Astrocyte of the cerebellum (primary cell): ENCODE measurements around the gene CACNA1G.

Experiments
- DNase-seq: peaks from one replicate; pipeline ENCODE4 v3.0.0-alpha.2; 2011; ENCODE audit warnings: low read depth
- H3K4me3 ChIP-seq: 2 replicates; pipeline ENCODE4 v1.5.1; 2011; ENCODE audit warnings: mild to moderate bottlenecking, low read depth, low read length, moderate library complexity
- CTCF ChIP-seq: IDR thresholded peaks from 2 replicates; pipeline ENCODE4 v1.5.1; 2012; ENCODE audit warnings: low read length, low read depth, moderate library complexity, mild to moderate bottlenecking; ENCODE audit errors: missing control alignments
- in situ Hi-C: cut with HindIII; loops from 2 replicates; pipeline ENCODE4 v1.10.0; 2017; ENCODE audit warnings: low sequenced_read_pairs

Gene CACNA1G

GRCh38 chr17:50560185-50560824, at the start of gene CACNA1G:
Gene CACNA1G, plus strand, starts transcription at chr17:50560715. Its CDS starts 745 bp downstream, at chr17:50561460.
- TF ChIP-seq CTCF: no peak
- DNase-seq: no peak
- in situ Hi-C loops: loop anchor here (5.0 kb wide), 1 partner anchor 67 kb away; no protein-coding TSS in a partner anchor
- H3K4me3 ChIP-seq: peak within 1 kb of the TSS; percentile 36

DNA sequence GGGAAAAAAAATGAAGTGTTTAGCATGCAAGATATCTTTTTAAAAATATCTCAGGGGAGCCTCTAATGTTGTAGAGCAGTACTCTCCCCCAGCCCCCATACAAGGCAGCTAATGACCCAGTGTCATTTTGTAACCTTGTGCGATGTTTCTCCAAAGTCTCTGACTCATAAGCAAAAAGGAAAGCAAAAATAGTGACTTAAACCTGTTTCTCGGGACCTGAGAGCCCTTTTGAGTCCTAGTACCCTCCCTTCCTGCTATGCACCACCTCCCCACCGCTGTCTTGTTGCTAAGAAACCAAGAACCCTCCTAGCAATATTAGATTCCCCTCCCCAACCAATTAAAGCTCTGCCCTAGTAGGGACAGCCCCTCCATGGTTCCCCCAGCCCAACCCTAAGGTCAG, 49.5 kb upstream of the CACNA1G start:
- no peak overlapping the region for H3K4me3 ChIP-seq
- TF ChIP-seq CTCF: no peak
- in situ Hi-C loops: no loop called here
- DNase-seq: no peak

DNA sequence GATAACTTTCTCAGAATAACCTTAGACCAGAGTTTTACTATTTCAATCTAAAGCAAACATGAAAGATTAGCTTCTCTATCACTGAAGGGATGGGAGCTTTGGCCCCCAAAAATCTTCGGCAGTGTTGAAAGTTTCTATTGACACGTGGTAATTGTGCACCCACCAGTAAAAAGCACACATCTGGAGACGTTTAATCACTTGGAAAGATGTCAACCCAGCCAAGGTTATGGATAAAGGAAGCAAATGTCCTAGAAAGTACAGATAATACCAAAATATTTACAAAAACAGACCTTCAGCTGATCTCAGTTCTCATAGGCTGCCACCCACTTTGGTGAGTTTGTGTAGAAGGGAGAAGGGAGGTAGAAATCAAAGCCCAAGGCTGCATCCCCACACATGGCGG, 47.0 kb upstream of the CACNA1G start:
- no peak overlapping the region for H3K4me3 ChIP-seq
- no peak for TF ChIP-seq CTCF
- no peak for DNase-seq
- in situ Hi-C loops: no loop called here

DNA sequence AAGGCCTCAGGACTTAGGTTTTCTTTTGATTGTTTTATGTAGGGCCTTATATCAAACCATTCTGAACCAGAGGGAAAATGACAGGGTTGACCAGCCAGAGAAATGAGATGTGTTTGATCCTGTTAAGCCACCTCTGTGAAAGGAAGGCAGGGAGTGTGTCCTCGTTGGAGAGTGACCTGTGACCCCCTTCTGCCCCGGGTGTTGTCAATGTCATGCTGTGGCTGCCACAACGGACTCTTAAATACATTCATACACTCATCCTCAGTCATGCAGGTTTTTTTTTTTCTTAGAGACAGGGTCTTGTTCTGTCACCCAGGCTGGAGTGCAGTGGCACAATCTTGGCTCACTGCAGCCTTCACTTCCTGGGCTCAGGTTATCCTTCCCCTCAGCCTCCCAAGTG, 46.1 kb upstream of the CACNA1G start:
- no peak for TF ChIP-seq CTCF
- DNase-seq: no peak
- no peak overlapping the region for H3K4me3 ChIP-seq
- in situ Hi-C loops: no loop called here

- H3K4me3 ChIP-seq: no peak overlapping the region
- no peak for DNase-seq
- TF ChIP-seq CTCF: no peak
- in situ Hi-C loops: no loop called here
Observed at GRCh38 chr17:50514936-50515702, 45.4 kb upstream of the CACNA1G start.

DNA sequence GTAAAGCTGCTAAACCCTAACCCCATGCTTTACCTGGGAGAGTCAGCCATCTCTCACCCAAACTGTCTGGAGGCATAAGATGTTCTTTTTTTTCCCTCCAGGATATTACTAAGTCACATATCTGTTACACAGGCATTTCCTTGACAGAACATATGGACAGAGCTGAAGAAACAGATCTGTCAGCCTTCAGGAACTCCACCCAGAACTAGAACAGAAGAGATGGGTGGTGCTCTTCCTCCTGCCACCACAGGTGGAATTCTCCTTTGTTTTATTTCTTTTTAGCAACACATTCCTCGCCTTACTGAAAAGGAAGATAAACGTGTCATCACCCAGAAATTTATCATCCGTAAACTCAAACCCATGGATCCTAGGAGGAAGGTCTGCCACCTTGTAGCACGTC, 43.5 kb upstream of the CACNA1G start:
- in situ Hi-C loops: no loop called here
- TF ChIP-seq CTCF: no peak
- DNase-seq: no peak
- no peak overlapping the region for H3K4me3 ChIP-seq
